CD14-positive monocyte (primary cell): ENCODE results near the gene KRTAP1-3. TPM values are rescaled to one million over a fixed set of nuclear protein-coding genes. Genes with fewer than 3 reads are reported as not detected.

Experiments
- DNase-seq, 3 donors: peaks; one replicate each; pipeline ENCODE4 v3.0.0-alpha.2; 2011 to 2022
- H2AFZ ChIP-seq: 2 replicates; pipeline ENCODE4 v1.6.0; 2012; ENCODE audit warnings: mild to moderate bottlenecking, low read depth, low read length, inconsistent platforms; ENCODE audit not compliant: insufficient read depth, poor library complexity, severe bottlenecking
- H3K27ac ChIP-seq, 2 donors: 1 replicate in 1 of 2; 2 replicates in 1 of 2; pipeline ENCODE4 v1.5.1; 2012 to 2013; ENCODE audit warnings: low read length in 2 of 2, control low read depth in 1 of 2, inconsistent platforms in 1 of 2, low read depth in 1 of 2, mild to moderate bottlenecking in 1 of 2
- H3K27me3 ChIP-seq, 2 donors: one replicate each; pipeline versions ENCODE4 v1.6.0 to v1.6.1; 2011 to 2013; ENCODE audit warnings: low read length in 2 of 2; ENCODE audit not compliant: control insufficient read depth in 2 of 2, insufficient read depth in 2 of 2
- H3K36me3 ChIP-seq, 2 donors: replicated peaks in 1 of 2; 1 replicate in 1 of 2; 2 replicates in 1 of 2; pipeline versions ENCODE4 v1.5.1 to v1.6.1; 2012 to 2013; ENCODE audit warnings: low read length in 2 of 2, control low read depth in 1 of 2, inconsistent platforms in 1 of 2, mild to moderate bottlenecking in 1 of 2; ENCODE audit not compliant: insufficient read depth in 2 of 2, control insufficient read depth in 1 of 2
- H3K4me1 ChIP-seq, 2 donors: 1 replicate in 1 of 2; 2 replicates in 1 of 2; pipeline versions ENCODE4 v1.5.1 to v1.6.1; 2012 to 2013; ENCODE audit warnings: low read length in 2 of 2, control low read depth in 1 of 2, inconsistent platforms in 1 of 2, mild to moderate bottlenecking in 1 of 2, moderate library complexity in 1 of 2; ENCODE audit not compliant: insufficient read depth in 2 of 2, control insufficient read depth in 1 of 2
- H3K4me2 ChIP-seq: replicated peaks from 2 replicates; pipeline ENCODE3; 2012; ENCODE audit warnings: low read length, moderate library complexity, mild to moderate bottlenecking; ENCODE audit not compliant: poor library complexity, severe bottlenecking; ENCODE audit errors: extremely low read depth
- H3K4me3 ChIP-seq, 3 experiments: fragments of 200-600 bp in 1 of 3; sonication (generic) in 1 of 3; replicated peaks in 1 of 3; 1 replicate in 2 of 3; 2 replicates in 1 of 3; pipeline ENCODE4 v1.5.1; 2011 to 2013; ENCODE audit warnings: low read length in 3 of 3, mild to moderate bottlenecking in 3 of 3, control low read depth in 2 of 3, low read depth in 2 of 3, inconsistent platforms in 1 of 3, moderate library complexity in 1 of 3
- H3K79me2 ChIP-seq: 2 replicates; pipeline ENCODE4 v1.6.0; 2012; ENCODE audit warnings: mild to moderate bottlenecking, control low read depth, inconsistent platforms, low read length, moderate library complexity; ENCODE audit not compliant: insufficient read depth
- H3K9ac ChIP-seq: 2 replicates; pipeline ENCODE4 v1.6.0; 2017; ENCODE audit warnings: low read length, mild to moderate bottlenecking; ENCODE audit not compliant: insufficient read depth, poor library complexity, severe bottlenecking
- H3K9me3 ChIP-seq, 2 donors: replicated peaks in 1 of 2; 1 replicate in 1 of 2; 2 replicates in 1 of 2; pipeline versions ENCODE4 v1.5.1 to v1.6.1; 2012 to 2013; ENCODE audit warnings: low read length in 2 of 2, control low read depth in 1 of 2; ENCODE audit not compliant: control insufficient read depth in 1 of 2, insufficient read depth in 1 of 2
- H4K20me1 ChIP-seq: 2 replicates; pipeline ENCODE4 v1.6.0; 2012; ENCODE audit warnings: mild to moderate bottlenecking, low read length, control low read depth, moderate library complexity; ENCODE audit not compliant: insufficient read depth
- H3K27ac Mint-ChIP-seq, 7 donors: one replicate each; pipeline ENCODE4 v1.8.0; 2020; ENCODE audit warnings: mild to moderate bottlenecking in 7 of 7, mixed read lengths in 7 of 7, moderate library complexity in 6 of 7, inconsistent platforms in 2 of 7
- H3K27me3 Mint-ChIP-seq, 3 donors: one replicate each; pipeline ENCODE4 v1.8.0; 2021 to 2022; ENCODE audit warnings: low read depth in 3 of 3, mild to moderate bottlenecking in 3 of 3, mixed read lengths in 3 of 3, moderate library complexity in 3 of 3, inconsistent platforms in 1 of 3
- H3K36me3 Mint-ChIP-seq, 2 donors: one replicate each; pipeline ENCODE4 v1.8.0; 2020; ENCODE audit warnings: mixed read lengths in 2 of 2, inconsistent platforms in 1 of 2, mild to moderate bottlenecking in 1 of 2
- H3K4me1 Mint-ChIP-seq: one replicate; pipeline ENCODE4 v1.8.0; 2020; ENCODE audit warnings: mild to moderate bottlenecking, mixed read lengths
- H3K4me3 Mint-ChIP-seq, 2 donors: one replicate each; pipeline ENCODE4 v1.8.0; 2020; ENCODE audit warnings: mild to moderate bottlenecking in 2 of 2, mixed read lengths in 2 of 2, moderate library complexity in 1 of 2
- H3K9me3 Mint-ChIP-seq, 7 donors: one replicate each; pipeline ENCODE4 v1.8.0; 2020 to 2022; ENCODE audit warnings: mixed read lengths in 7 of 7, mild to moderate bottlenecking in 6 of 7, moderate library complexity in 6 of 7, inconsistent platforms in 2 of 7
- CTCF ChIP-seq: fragments of 200-600 bp; IDR thresholded peaks from one replicate; pipeline ENCODE4 v1.8.0; 2022; ENCODE audit warnings: antibody characterized with exemption, mild to moderate bottlenecking
- WGBS: methylation state at CpG from one replicate; pipeline ENCODE4 v1.1.5; 2013; ENCODE audit warnings: missing lambda C conversion rate; ENCODE audit not compliant: insufficient coverage; 5-methylcytosine and 5-hydroxymethylcytosine counted together
- intact Hi-C, 2 donors: fragments of 100-400 bp; cut with micrococcal nuclease; formaldehyde crosslinking; loops; one replicate each; pipeline versions ENCODE4 v1.15.0 to v1.15.1; 2023
- polyA plus RNA-seq, 3 donors: library from polyadenylated mRNA; depleted of rRNA in 1 of 3; unstranded in 2 of 3; stranded (reverse) in 1 of 3; fragments of 300-500 nt in 2 of 3; fragments of >200 nt in 1 of 3; fragmentation: Illumina TruSeq in 2 of 3; gene quantifications; 1 replicate in 2 of 3; 2 replicates in 1 of 3; pipeline ENCODE4 v1.2.3, GENCODE V29; 2012 to 2021

KRTAP1-3 gene
- polyA plus RNA-seq, 3 donors: not detected

GRCh38 chr17:41013181-41013580 lies 21.5 kb downstream of the KRTAP1-3 start:
- Mint-ChIP-seq H3K27ac (no peak overlapping the region), H3K27me3 (peaks cover 0 to 3% (median 3%) of the 10 kb centered on the region in 3 donors), H3K9me3 (peaks cover 0 to 2% (median 0%) of the 10 kb centered on the region in 7 donors), H3K36me3 (no peaks in the 10 kb centered on the region), H3K4me3 (no peak overlapping the region), H3K4me1 (no peaks in the 10 kb centered on the region)
- H3K4me2 ChIP-seq: no peak overlapping the region
- no peaks in the 10 kb centered on the region for H3K27me3 ChIP-seq
- no peak overlapping the region for H2AFZ ChIP-seq
- TF ChIP-seq CTCF: no peak
- no peaks in the 10 kb centered on the region for H4K20me1 ChIP-seq
- no peaks in the 10 kb centered on the region for H3K36me3 ChIP-seq
- no peaks in the 10 kb centered on the region for H3K4me1 ChIP-seq
- no peak overlapping the region for H3K27ac ChIP-seq
- no CpG with 5 or more reads among the region's 3 CpGs for WGBS
- no peak overlapping the region for H3K4me3 ChIP-seq
- H3K9me3 ChIP-seq: no peaks in the 10 kb centered on the region
- no peak for DNase-seq
- no peak overlapping the region for H3K9ac ChIP-seq
- intact Hi-C loops: no loop called here
- H3K79me2 ChIP-seq: no peaks in the 10 kb centered on the region

GRCh38 chr17:41012326-41013120 lies 22.2 kb downstream of the KRTAP1-3 start:
- intact Hi-C loops: no loop called here
- H2AFZ ChIP-seq: no peak overlapping the region
- H3K27ac Mint-ChIP-seq: no peak overlapping the region
- TF ChIP-seq CTCF: no peak
- no peaks in the 10 kb centered on the region for H4K20me1 ChIP-seq
- no peaks in the 10 kb centered on the region for H3K36me3 Mint-ChIP-seq
- no peaks in the 10 kb centered on the region for H3K36me3 ChIP-seq
- peaks cover 0 to 3% (median 3%) of the 10 kb centered on the region in 3 donors for H3K27me3 Mint-ChIP-seq
- no peak overlapping the region for H3K27ac ChIP-seq
- DNase-seq: no peak
- H3K79me2 ChIP-seq: no peaks in the 10 kb centered on the region
- no peak overlapping the region for H3K9ac ChIP-seq
- H3K27me3 ChIP-seq: no peaks in the 10 kb centered on the region
- H3K9me3 Mint-ChIP-seq: peaks cover 0 to 2% (median 0%) of the 10 kb centered on the region in 7 donors
- H3K4me1 ChIP-seq: no peaks in the 10 kb centered on the region
- H3K4me1 Mint-ChIP-seq: no peaks in the 10 kb centered on the region
- H3K9me3 ChIP-seq: no peaks in the 10 kb centered on the region
- 83% methylated on average over 6 of the region's 6 CpGs for WGBS
- H3K4me2 ChIP-seq: no peak overlapping the region
- H3K4me3 Mint-ChIP-seq: no peak overlapping the region
- H3K4me3 ChIP-seq: no peak overlapping the region
